ENCODE results near the gene DYNLRB1.
"Not testable (repeated sequence)": the region's sequence is repeated elsewhere in the genome, so short reads cannot be mapped to it uniquely, and the experiment has no call there.

The DYNLRB1 gene

GRCh38 chr20:34516247-34517113 is at the start of gene DYNLRB1:
Gene DYNLRB1, plus strand, starts transcription at chr20:34516422. Its CDS starts 37 bp downstream, at chr20:34516459.
- TF ChIP-seq CTCF (IDR thresholded peaks at IDR 0.05), result no peak
- DNase-seq (ENCODE audit: low spot score), result peak; percentile 97
- H3K4me3 ChIP-seq, result peak within 1 kb of the TSS; percentile 78
- peak within 1 kb of the TSS; percentile 92 to 94 for H3K27ac ChIP-seq

GRCh38 chr20:34468951-34469350 is 47.3 kb upstream of the DYNLRB1 start:
- Histone ChIP-seq H3K4me3 (no peak overlapping the region), H3K27ac (no peak overlapping the region)
- no peak for TF ChIP-seq CTCF (IDR thresholded peaks at IDR 0.05)
- DNase-seq (ENCODE audit: low spot score), result no peak

GRCh38 chr20:34472246-34472925 is 43.8 kb upstream of the DYNLRB1 start:
- no peak overlapping the region for H3K4me3 ChIP-seq
- DNase-seq (ENCODE audit: low spot score), result no peak
- H3K27ac ChIP-seq, result peak overlapping the region in 1 of 2 donors; percentile 46
- TF ChIP-seq CTCF (IDR thresholded peaks at IDR 0.05), result no peak

GRCh38 chr20:34473262-34473883 is 42.8 kb upstream of the DYNLRB1 start:
- DNase-seq (ENCODE audit: low spot score), result no peak
- Histone ChIP-seq H3K27ac (no peak overlapping the region), H3K4me3 (no peak overlapping the region)
- no peak for TF ChIP-seq CTCF (IDR thresholded peaks at IDR 0.05)

- no peak for DNase-seq (ENCODE audit: low spot score)
- H3K27ac ChIP-seq, result peak overlapping the region in 1 of 2 donors; percentile 57
- peak; percentile 33 for TF ChIP-seq CTCF (IDR thresholded peaks at IDR 0.05)
- H3K4me3 ChIP-seq, result peak overlapping the region; percentile 47
Observed at GRCh38 chr20:34475979-34476736, 40.1 kb upstream of the DYNLRB1 start.

GRCh38 chr20:34479627-34480026 is 36.6 kb upstream of the DYNLRB1 start:
- H3K4me3 ChIP-seq, result no peak overlapping the region
- no peak overlapping the region for H3K27ac ChIP-seq
- no peak for DNase-seq (ENCODE audit: low spot score)
- no peak for TF ChIP-seq CTCF (IDR thresholded peaks at IDR 0.05)

GRCh38 chr20:34482154-34482553 is 34.1 kb upstream of the DYNLRB1 start:
- not testable (repeated sequence) for H3K27ac ChIP-seq; H3K4me3 ChIP-seq; DNase-seq (ENCODE audit: low spot score)

GRCh38 chr20:34483585-34484220 is 32.5 kb upstream of the DYNLRB1 start:
- H3K27ac ChIP-seq; H3K4me3 ChIP-seq; DNase-seq (ENCODE audit: low spot score): not testable (repeated sequence)

Data from coronary artery (tissue), 2 donors.